Gastrocnemius medialis (tissue), 4 donors: ENCODE data around the gene GNB1L. TPM values are rescaled to one million over a fixed set of nuclear protein-coding genes. Genes with fewer than 3 reads are reported as not detected.

Source experiments
- ATAC-seq, 2 donors: fragments of 150-250 bp; one replicate each; pipeline ENCODE4 v1.9.1; 2016
- DNase-seq, 2 donors: peaks; one replicate each; pipeline ENCODE4 v3.0.0-alpha.2; 2019
- H3K27ac ChIP-seq, 4 donors: fragments of 200-600 bp; sonication (generic); 1 replicate in 1 of 4; 2 replicates in 3 of 4; pipeline ENCODE4 v1.5.1; 2016 to 2018; ENCODE audit warnings: mild to moderate bottlenecking in 2 of 4, moderate library complexity in 1 of 4
- H3K27me3 ChIP-seq, 3 donors: fragments of 200-600 bp; sonication (generic) in 2 of 3; 1 replicate in 1 of 3; 2 replicates in 2 of 3; pipeline versions ENCODE4 v1.5.1 to v1.6.0; 2016 to 2019; ENCODE audit warnings: mild to moderate bottlenecking in 1 of 3, moderate library complexity in 1 of 3
- H3K36me3 ChIP-seq, 2 donors: fragments of 200-600 bp; sonication (generic) in 1 of 2; one replicate each; pipeline ENCODE4 v1.5.1; 2017 to 2018
- H3K4me1 ChIP-seq, 2 donors: fragments of 200-600 bp; sonication (generic) in 1 of 2; one replicate each; pipeline ENCODE4 v1.5.1; 2016 to 2017; ENCODE audit warnings: mild to moderate bottlenecking in 2 of 2
- H3K4me3 ChIP-seq, 4 donors: fragments of 200-600 bp; sonication (generic) in 3 of 4; 1 replicate in 1 of 4; 2 replicates in 3 of 4; pipeline ENCODE4 v1.5.1; 2016 to 2019; ENCODE audit warnings: mild to moderate bottlenecking in 2 of 4
- H3K9me3 ChIP-seq, 3 donors: fragments of 200-600 bp; sonication (generic) in 2 of 3; 1 replicate in 1 of 3; 2 replicates in 2 of 3; pipeline ENCODE4 v1.5.1; 2016 to 2019
- CTCF ChIP-seq, 5 experiments: fragments of 450-650 bp in 3 of 5; fragments of 200-600 bp in 2 of 5; sonication (generic) in 2 of 5; IDR thresholded peaks in 4 of 5; conservative IDR thresholded peaks in 1 of 5; 1 replicate in 4 of 5; 2 replicates in 1 of 5; pipeline ENCODE4 v1.5.1; 2016 to 2019; ENCODE audit warnings: antibody characterized with exemption in 5 of 5, mild to moderate bottlenecking in 3 of 5, moderate library complexity in 3 of 5
- POLR2A ChIP-seq, 2 donors: fragments of 450-650 bp; IDR thresholded peaks; one replicate each; pipeline ENCODE4 v1.6.1; 2017; ENCODE audit warnings: antibody characterized with exemption in 2 of 2, mild to moderate bottlenecking in 2 of 2, moderate library complexity in 2 of 2
- in situ Hi-C, 4 donors: fragments of 200-750 bp; cut with MboI; loops; one replicate each; pipeline versions ENCODE4 v1.15.0 to v1.8.0; 2017; ENCODE audit warnings: low sequenced_read_pairs in 4 of 4
- intact Hi-C: fragments of 100-400 bp; cut with DNase I; formaldehyde crosslinking; loops from one replicate; pipeline ENCODE4 v1.15.1; 2023; ENCODE audit warnings: low total_unique reads
- total RNA-seq, 4 donors: library from RNA; depleted of rRNA; stranded (reverse); fragments of >200 nt; gene quantifications; one replicate each; pipeline versions ENCODE4 v1.1.0 to v1.2.3, GENCODE V29; 2016

GNB1L gene
- total RNA-seq, 4 donors from 2014 or later: 4.4 to 9.6 (median 6.7) TPM

- TF ChIP-seq CTCF (IDR thresholded peaks at IDR 0.05 in 4 of 5, conservative IDR thresholded peaks at IDR 0.05 in 1 of 5) (no peak), POLR2A (IDR thresholded peaks at IDR 0.05) (no peak)
- Histone ChIP-seq H3K4me3 (no peak overlapping the region), H3K27ac (no peak overlapping the region), H3K4me1 (peaks cover 0 to 6% of the 10 kb centered on the region in 2 donors), H3K36me3 (no peaks in the 10 kb centered on the region), H3K27me3 (no peaks in the 10 kb centered on the region), H3K9me3 (no peaks in the 10 kb centered on the region)
- DNase-seq (peak in 1 of 2 donors; percentile 1), ATAC-seq (no peak)
- intact Hi-C loops (no loop called here), in situ Hi-C loops (no loop called here)
Measured at GRCh38 chr22:19879246-19879570, 24.5 kb upstream of the GNB1L start.

GRCh38 chr22:19878461-19879245, 24.0 kb upstream of the GNB1L start:
- no peak for TF ChIP-seq POLR2A (IDR thresholded peaks at IDR 0.05)
- peak in 1 of 2 donors; percentile 7 for DNase-seq
- no peaks in the 10 kb centered on the region for H3K9me3 ChIP-seq

GRCh38 chr22:19877626-19878339, 23.1 kb upstream of the GNB1L start:
- no peak overlapping the region for H3K4me3 ChIP-seq
- intact Hi-C loops (no loop called here), in situ Hi-C loops (no loop called here)
- TF ChIP-seq CTCF (IDR thresholded peaks at IDR 0.05 in 4 of 5, conservative IDR thresholded peaks at IDR 0.05 in 1 of 5) (no peak), POLR2A (IDR thresholded peaks at IDR 0.05) (no peak)
- H3K36me3 ChIP-seq: no peaks in the 10 kb centered on the region
- H3K27me3 ChIP-seq: no peaks in the 10 kb centered on the region
- DNase-seq: peak in 1 of 2 donors; percentile 10
- no peak overlapping the region for H3K27ac ChIP-seq
- ATAC-seq: no peak
- H3K4me1 ChIP-seq: no peaks in the 10 kb centered on the region
- H3K9me3 ChIP-seq: no peaks in the 10 kb centered on the region

More at GRCh38 chr22:19878461-19879245, 24.0 kb upstream of the GNB1L start:
- no peak for ATAC-seq
- in situ Hi-C loops: no loop called here
- Histone ChIP-seq H3K36me3 (no peaks in the 10 kb centered on the region), H3K27me3 (no peaks in the 10 kb centered on the region), H3K4me1 (no peaks in the 10 kb centered on the region), H3K27ac (no peak overlapping the region), H3K4me3 (no peak overlapping the region)
- intact Hi-C loops: no loop called here

GRCh38 chr22:19876941-19877625, 22.4 kb upstream of the GNB1L start:
- intact Hi-C loops: no loop called here
- no peak overlapping the region for H3K27ac ChIP-seq
- H3K27me3 ChIP-seq: no peaks in the 10 kb centered on the region
- TF ChIP-seq POLR2A (IDR thresholded peaks at IDR 0.05) (no peak), CTCF (IDR thresholded peaks at IDR 0.05 in 4 of 5, conservative IDR thresholded peaks at IDR 0.05 in 1 of 5) (no peak)
- ATAC-seq: no peak
- no peak overlapping the region for H3K4me3 ChIP-seq
- no peaks in the 10 kb centered on the region for H3K4me1 ChIP-seq
- in situ Hi-C loops: no loop called here
- H3K36me3 ChIP-seq: no peaks in the 10 kb centered on the region
- peak in 1 of 2 donors; percentile 7 for DNase-seq
- no peaks in the 10 kb centered on the region for H3K9me3 ChIP-seq
